HCEC 1CT (cell line): ENCODE results near the gene B3GALT4.

Experiments
- DNase-seq: peaks from one replicate; pipeline ENCODE4 v3.0.0-alpha.2; 2017

B3GALT4 gene

GRCh38 chr6:33292996-33293682 is 16.2 kb downstream of the B3GALT4 start:
- DNase-seq = no peak

- DNase-seq = no peak
These were observed 17.3 kb downstream of the B3GALT4 start for GRCh38 chr6:33294086-33294823.

DNA sequence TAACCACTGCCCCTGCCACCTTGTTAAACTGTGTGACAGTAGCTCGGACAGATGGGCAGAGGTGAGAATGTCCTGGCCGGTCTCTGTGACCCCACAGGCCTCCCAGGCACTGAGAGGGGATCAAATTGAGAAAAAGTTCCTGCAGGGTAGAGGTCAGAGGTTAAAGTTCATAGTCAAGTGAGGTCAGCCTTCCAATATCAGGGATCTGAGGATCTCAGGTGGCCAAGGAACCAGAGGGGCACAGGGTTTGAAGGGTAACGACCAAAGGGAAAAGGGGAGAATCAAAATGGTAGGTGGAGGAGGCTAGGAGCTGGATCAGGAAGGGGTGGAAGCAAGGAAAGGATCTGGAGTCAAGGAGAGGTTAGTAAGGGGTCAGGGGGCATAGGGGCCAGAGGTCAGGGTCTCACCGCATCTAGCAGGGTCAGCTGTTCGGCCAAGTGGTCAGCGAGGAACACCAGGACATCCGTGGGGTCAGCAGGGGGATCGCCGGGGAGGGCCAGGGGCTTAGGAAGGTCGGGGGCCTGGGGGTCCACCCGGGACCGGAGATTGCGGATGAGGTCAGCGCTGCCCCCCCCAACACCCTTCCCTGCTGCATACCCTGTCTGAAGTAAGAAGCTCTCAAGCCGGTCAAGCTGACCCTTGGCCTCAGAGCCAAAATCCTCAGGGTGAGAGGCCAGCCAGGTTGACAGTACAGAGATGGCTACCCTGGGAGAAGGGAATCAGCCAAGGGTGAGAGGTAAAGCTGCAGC is 18.9 kb downstream of the B3GALT4 start:
- no peak for DNase-seq

DNA sequence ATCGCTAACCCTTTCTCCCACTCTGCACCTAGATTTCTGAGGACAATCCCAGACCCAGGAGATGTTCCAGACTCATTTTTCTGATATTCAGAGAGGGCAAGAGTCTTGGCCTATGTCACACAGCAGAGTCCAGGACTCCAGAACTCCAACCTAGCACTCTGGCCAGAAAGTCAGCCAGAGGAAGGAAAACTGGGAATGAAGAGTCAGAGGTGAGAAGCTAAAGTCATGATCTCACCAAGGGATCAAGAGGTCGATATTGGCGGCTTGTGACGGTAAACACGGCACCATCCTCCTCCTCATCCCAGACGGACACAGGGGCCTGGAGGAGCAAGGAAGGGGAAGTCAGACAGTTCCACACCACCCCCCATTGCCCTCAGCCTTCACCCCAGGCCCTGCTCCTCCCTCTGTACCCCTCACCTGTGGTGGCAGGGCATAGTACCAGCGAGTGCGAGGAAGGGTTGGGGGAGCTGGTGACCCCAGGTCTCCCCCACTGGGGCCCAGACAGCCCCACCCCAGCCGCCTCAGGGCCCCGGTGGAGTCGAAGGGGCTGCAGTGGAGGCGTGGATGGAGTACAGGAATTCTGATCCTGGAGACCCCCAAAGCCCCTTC is 20.0 kb downstream of the B3GALT4 start:
- DNase-seq = no peak

DNA sequence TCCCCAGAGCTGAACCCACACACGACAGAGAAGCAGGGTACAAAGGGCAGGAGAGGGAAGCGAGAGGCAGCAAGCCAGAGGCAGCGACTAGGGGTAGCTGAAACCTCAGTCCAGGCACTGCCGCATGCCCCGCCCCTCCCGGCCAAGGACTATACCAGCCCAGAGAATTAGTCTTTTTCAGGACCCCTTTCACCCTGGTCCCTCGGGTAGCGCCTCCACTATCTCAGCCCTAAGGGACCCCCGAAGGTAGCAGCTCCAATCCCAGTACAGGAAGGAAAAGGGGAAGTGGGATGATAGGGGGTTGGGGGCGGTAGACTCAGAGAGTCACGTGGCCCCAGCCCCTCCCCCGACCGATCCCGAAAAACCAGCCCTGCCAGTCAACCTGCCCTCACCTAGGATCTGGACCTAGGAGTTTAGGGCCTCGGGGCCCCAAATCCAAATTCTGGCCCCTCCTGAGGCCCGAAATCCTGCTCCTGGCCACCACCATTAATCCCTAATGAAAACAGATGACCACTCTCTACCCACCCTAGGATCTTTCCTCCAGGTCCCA is 20.6 kb downstream of the B3GALT4 start:
- no peak for DNase-seq

- peak; percentile 75 for DNase-seq
These were observed 21.2 kb downstream of the B3GALT4 start for GRCh38 chr6:33297956-33298772.

GRCh38 chr6:33298773-33299236 is 21.9 kb downstream of the B3GALT4 start, which contains the start of gene RGL2:
Gene RGL2, minus strand, starts transcription at chr6:33298942. Its CDS starts 332 bp downstream, at chr6:33298610.
- peak; percentile 48 for DNase-seq

GRCh38 chr6:33299237-33299944 is 22.5 kb downstream of the B3GALT4 start:
- DNase-seq = peak; percentile 90

- no peak for DNase-seq
These were observed 25.0 kb downstream of the B3GALT4 start for GRCh38 chr6:33301877-33302276.

GRCh38 chr6:33304216-33304615 is 27.3 kb downstream of the B3GALT4 start:
- no peak for DNase-seq

- DNase-seq = no peak
These were observed 28.1 kb downstream of the B3GALT4 start for GRCh38 chr6:33305052-33305451.

- DNase-seq = no peak
These were observed 29.4 kb downstream of the B3GALT4 start for GRCh38 chr6:33306356-33306755.

DNA sequence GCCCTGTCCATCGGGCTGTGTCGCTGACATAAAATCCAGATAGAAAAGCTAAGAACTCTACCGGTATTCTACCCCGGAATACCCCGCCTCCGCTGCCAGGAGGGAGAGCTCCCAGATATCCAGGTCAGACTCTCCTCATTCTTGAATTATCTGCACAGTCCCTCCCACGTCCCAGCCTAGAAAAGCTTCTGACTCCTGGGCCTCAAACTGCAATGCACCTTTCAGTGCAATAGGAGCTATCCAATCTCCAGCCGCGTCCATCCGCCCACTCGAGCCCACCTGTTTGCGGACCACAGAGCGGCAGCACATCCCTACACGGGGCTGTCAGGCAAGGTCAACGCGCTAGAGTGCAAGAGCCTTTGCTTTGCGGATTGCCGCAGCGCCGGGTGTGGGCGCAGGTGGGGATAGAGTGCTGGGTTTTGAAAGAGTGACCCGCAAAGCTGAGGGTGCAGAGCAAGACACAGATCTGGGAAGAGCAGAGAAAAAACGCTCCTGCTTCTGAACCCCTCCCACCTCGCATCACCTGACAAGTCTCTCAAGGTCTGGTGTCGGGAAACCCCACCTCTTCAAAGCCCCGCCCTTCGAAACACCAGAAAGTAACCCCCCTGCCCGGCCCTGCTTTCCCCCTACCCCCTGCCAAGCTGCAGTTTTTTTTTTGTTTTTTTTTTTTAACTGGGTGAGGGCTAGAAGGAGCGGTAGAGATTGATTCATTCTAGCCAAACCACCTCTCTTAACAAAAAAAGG is 35.6 kb downstream of the B3GALT4 start:
- peak; percentile 40 for DNase-seq

DNA sequence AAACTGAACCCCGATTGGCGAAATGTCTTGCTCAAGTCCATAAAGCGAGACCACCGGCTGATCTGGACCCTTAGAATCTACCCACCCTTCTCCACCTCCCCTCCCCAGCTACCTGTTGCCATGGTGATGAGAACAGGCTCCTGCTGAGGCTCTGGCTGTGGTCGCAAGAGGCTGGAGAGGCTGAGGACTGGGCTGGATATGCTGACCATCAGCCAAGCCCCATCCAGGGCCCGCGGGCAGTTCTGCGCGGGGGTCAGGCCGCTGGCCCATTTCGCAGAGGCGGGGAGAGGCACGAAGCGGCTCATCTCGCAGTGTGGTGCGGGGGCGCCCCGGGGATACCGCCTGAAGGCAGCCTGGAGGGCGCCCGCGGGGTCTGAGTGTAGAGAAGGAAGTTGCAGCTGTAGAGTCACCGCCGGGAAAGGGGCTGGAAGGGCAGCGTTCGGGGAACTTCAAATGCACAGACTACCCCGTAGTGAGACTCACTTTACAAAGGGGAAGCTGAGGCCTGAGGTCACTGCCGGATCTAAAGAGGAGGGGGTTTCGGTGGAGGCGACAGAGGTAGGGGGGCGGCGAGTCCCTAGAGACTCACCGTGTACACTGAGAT is 36.3 kb downstream of the B3GALT4 start:
- DNase-seq = peak; percentile 37

- peak; percentile 29 for DNase-seq
These were observed 37.0 kb downstream of the B3GALT4 start, which contains the start of gene TAPBP for GRCh38 chr6:33313709-33314514. Gene TAPBP, minus strand, starts transcription at chr6:33314078. Its CDS starts 37 bp downstream, at chr6:33314041.

- DNase-seq = peak; percentile 69
These were observed 37.6 kb downstream of the B3GALT4 start for GRCh38 chr6:33314515-33314942.

DNA sequence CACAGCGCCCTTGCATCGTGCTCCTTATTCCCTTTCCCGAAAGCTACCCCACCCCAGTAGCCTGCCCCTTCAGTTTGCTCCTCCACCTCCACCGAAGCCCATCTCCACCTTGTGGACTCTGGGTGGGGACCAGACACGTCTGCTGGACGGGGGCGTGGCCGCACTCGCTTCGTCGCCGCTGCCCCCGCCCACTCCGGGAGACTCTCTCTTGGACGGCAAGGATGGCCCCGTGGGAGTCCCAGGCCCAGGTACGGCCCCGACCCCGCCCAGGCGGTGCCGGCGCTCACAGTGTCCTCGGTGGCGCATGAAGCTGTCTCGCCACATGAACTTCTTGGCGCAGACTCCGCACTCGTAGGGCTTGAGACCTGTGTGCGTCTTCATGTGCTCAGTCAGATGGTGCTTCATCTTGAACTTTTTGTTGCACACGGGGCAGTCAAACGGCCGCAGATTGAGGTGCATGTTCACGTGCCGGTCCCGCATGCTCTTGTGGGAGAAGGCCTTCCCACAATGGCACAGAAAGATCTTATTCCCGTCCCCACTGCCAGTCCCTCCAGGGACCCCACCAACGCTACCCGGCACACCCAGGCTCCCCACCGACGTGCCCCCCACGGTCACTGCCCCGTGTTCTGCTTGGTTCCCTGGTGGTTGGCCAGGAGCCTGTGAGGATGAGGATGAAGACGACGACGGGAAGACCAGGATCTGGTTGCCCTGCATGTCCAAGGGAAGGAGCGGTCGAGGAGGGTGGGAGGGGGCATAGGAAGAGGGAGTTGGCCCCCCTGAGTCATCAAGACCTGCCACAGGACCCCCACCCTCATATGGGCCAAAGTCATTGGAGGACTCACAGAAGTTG is 38.2 kb downstream of the B3GALT4 start:
- no peak for DNase-seq
